HCT116 (cell line): Measurements from ENCODE around the gene CYB5RL. TPM values are rescaled to one million over a fixed set of nuclear protein-coding genes. Genes with fewer than 3 reads are reported as not detected.

Source experiments
- ATAC-seq: fragments of 200-7000 bp; cut with Tn5 transposase; 2 replicates; pipeline ENCODE4 v1.9.1; 2020; ENCODE audit warnings: mild to moderate bottlenecking, moderate library complexity
- BruUV-seq: library from RNA; stranded (reverse); fragments of 400-500 nt; replicated peaks from 2 replicates; lab custom pipeline; 2021; lab: Mats Ljungman, UMichigan
- CTCF ChIA-PET: fragments of 300-600 bp; sonication (Branson Sonifier 250); formaldehyde crosslinking; loops from one replicate; lab custom pipeline; 2021; ENCODE audit warnings: antibody characterized with exemption; lab: Charles Lee
- POLR2A ChIA-PET: fragments of 300-600, 350-600 bp; sonication (Branson Sonifier 250); formaldehyde crosslinking; loops from one replicate; lab custom pipeline; 2021; ENCODE audit warnings: antibody characterized with exemption; lab: Charles Lee
- RAD21 ChIA-PET, 2 experiments: fragments of 300-600 bp; sonication (Branson Sonifier 250); formaldehyde crosslinking; loops; one replicate each; lab custom pipeline; 2023; ENCODE audit warnings: low total read pairs in 2 of 2; ENCODE audit not compliant: uncharacterized antibody in 2 of 2, unreplicated experiment in 2 of 2, low non-redundant PET in 1 of 2; lab: Charles Lee
- DNase-seq: peaks from one replicate; pipeline ENCODE4 v3.0.0-alpha.2; 2010; ENCODE audit warnings: low read depth, low spot score
- H2AFZ ChIP-seq: fragments of 200-600 bp; shearing (Covaris generic), sonication (generic); 2 replicates; pipeline ENCODE4 v1.6.1; 2017; ENCODE audit warnings: low read depth, mixed run types, mixed read lengths, antibody characterized with exemption, low read length; ENCODE audit not compliant: poor library complexity, severe bottlenecking
- H3K27ac ChIP-seq: 2 replicates; pipeline ENCODE4 v1.5.1; 2012; ENCODE audit warnings: low read depth, low read length
- H3K27me3 ChIP-seq: fragments of 200-600 bp; sonication (generic); 2 replicates; pipeline ENCODE4 v1.6.1; 2016; ENCODE audit warnings: mixed run types, low read length, mixed read lengths; ENCODE audit not compliant: insufficient read depth
- H3K36me3 ChIP-seq, 2 experiments: fragments of 200-500 bp in 1 of 2; fragments of 200-600 bp in 1 of 2; sonication (Bioruptor generic) in 1 of 2; sonication (generic) in 1 of 2; 2 replicates each; pipeline versions ENCODE4 v1.5.1 to v1.6.1; 2014 to 2016; ENCODE audit warnings: low read length in 2 of 2, inconsistent platforms in 1 of 2, mixed read lengths in 1 of 2, mixed run types in 1 of 2; ENCODE audit not compliant: insufficient read depth in 2 of 2, control insufficient read depth in 1 of 2
- H3K4me1 ChIP-seq, 2 experiments: fragments of 200-600 bp in 1 of 2; sonication (generic) in 1 of 2; 2 replicates each; pipeline versions ENCODE4 v1.5.1 to v1.6.1; 2012 to 2017; ENCODE audit warnings: low read length in 2 of 2, inconsistent platforms in 1 of 2, mild to moderate bottlenecking in 1 of 2, mixed read lengths in 1 of 2, mixed run types in 1 of 2, moderate library complexity in 1 of 2; ENCODE audit not compliant: insufficient read depth in 2 of 2, control insufficient read depth in 1 of 2
- H3K4me2 ChIP-seq: fragments of 200-600 bp; sonication (generic); 2 replicates; pipeline ENCODE4 v1.6.1; 2017; ENCODE audit warnings: mixed run types, low read length, mixed read lengths
- H3K4me3 ChIP-seq, 2 experiments: fragments of 200-600 bp in 1 of 2; sonication (generic) in 1 of 2; replicated peaks in 1 of 2; 2 replicates each; pipeline ENCODE4 v1.5.1; 2011 to 2016; ENCODE audit warnings: low read length in 2 of 2, control low read depth in 1 of 2, low read depth in 1 of 2, mild to moderate bottlenecking in 1 of 2, mixed read lengths in 1 of 2, mixed run types in 1 of 2
- H3K79me2 ChIP-seq: fragments of 200-600 bp; sonication (generic); 2 replicates; pipeline ENCODE4 v1.6.1; 2017; ENCODE audit warnings: mild to moderate bottlenecking, mixed run types, low read length, moderate library complexity, mixed read lengths; ENCODE audit not compliant: insufficient read depth
- H3K9ac ChIP-seq: fragments of 200-600 bp; sonication (generic); 2 replicates; pipeline ENCODE4 v1.6.1; 2016; ENCODE audit warnings: low read length, mixed read lengths
- H3K9me2 ChIP-seq: fragments of 200-600 bp; sonication (generic), shearing (Covaris generic); 2 replicates; pipeline ENCODE4 v1.6.1; 2017; ENCODE audit warnings: mixed run types, mild to moderate bottlenecking, moderate library complexity; ENCODE audit not compliant: insufficient read depth
- H3K9me3 ChIP-seq, 2 experiments: fragments of 200-500 bp in 1 of 2; fragments of 200-600 bp in 1 of 2; sonication (Bioruptor generic) in 1 of 2; sonication (generic) in 1 of 2; 2 replicates each; pipeline ENCODE4 v1.6.1; 2014 to 2017; ENCODE audit warnings: low read length in 2 of 2, mixed read lengths in 2 of 2, inconsistent platforms in 1 of 2, low read depth in 1 of 2, mild to moderate bottlenecking in 1 of 2, mixed run types in 1 of 2, moderate library complexity in 1 of 2; ENCODE audit not compliant: control insufficient read depth in 1 of 2, insufficient read depth in 1 of 2
- H4K20me1 ChIP-seq: fragments of 200-600 bp; sonication (generic), shearing (Covaris generic); 2 replicates; pipeline ENCODE4 v1.6.1; 2017; ENCODE audit warnings: mixed run types, mild to moderate bottlenecking, moderate library complexity; ENCODE audit not compliant: insufficient read depth
- ATF3 ChIP-seq: IDR thresholded peaks from 2 replicates; pipeline ENCODE4 v1.6.1; 2012
- CBX3 ChIP-seq: IDR thresholded peaks from 2 replicates; pipeline ENCODE4 v1.6.1; 2012; ENCODE audit warnings: low read depth
- CEBPB ChIP-seq: IDR thresholded peaks from 2 replicates; pipeline ENCODE4 v1.6.1; 2012; ENCODE audit warnings: low read depth
- CTCF ChIP-seq, 3 experiments: fragments of 200-600 bp in 1 of 3; sonication (generic) in 1 of 3; IDR thresholded peaks in 2 of 3; conservative IDR thresholded peaks in 1 of 3; 2 replicates each; pipeline ENCODE4 v1.5.1; 2012 to 2017; ENCODE audit warnings: low read depth in 2 of 3, low read length in 2 of 3, antibody characterized with exemption in 1 of 3, borderline replicate concordance in 1 of 3, control low read depth in 1 of 3, mild to moderate bottlenecking in 1 of 3, mixed read lengths in 1 of 3, mixed run types in 1 of 3, moderate library complexity in 1 of 3; ENCODE audit not compliant: insufficient read depth in 1 of 3
- EGR1 ChIP-seq: IDR thresholded peaks from 2 replicates; pipeline ENCODE4 v1.6.1; 2012; ENCODE audit warnings: low read depth
- EZH2phosphoT487 ChIP-seq: fragments of 200-600 bp; IDR thresholded peaks from 2 replicates; pipeline ENCODE4 v1.6.1; 2018; ENCODE audit warnings: antibody characterized with exemption, borderline replicate concordance
- JUND ChIP-seq: IDR thresholded peaks from 2 replicates; pipeline ENCODE4 v1.6.1; 2012
- MAX ChIP-seq: IDR thresholded peaks from 2 replicates; pipeline ENCODE4 v1.6.1; 2012
- POLR2A ChIP-seq: IDR thresholded peaks from 2 replicates; pipeline ENCODE4 v1.7.0; 2011; ENCODE audit warnings: borderline replicate concordance; ENCODE audit not compliant: insufficient read depth, insufficient read length; ENCODE audit errors: extremely low read depth
- POLR2AphosphoS5 ChIP-seq: IDR thresholded peaks from 2 replicates; pipeline ENCODE4 v1.6.1; 2011; ENCODE audit warnings: mild to moderate bottlenecking, low read depth, low read length, moderate library complexity
- RAD21 ChIP-seq: IDR thresholded peaks from 2 replicates; pipeline ENCODE4 v1.6.1; 2012; ENCODE audit warnings: low read depth, mild to moderate bottlenecking
- REST ChIP-seq: IDR thresholded peaks from 2 replicates; pipeline ENCODE4 v1.6.1; 2012; ENCODE audit warnings: low read depth
- SIN3A ChIP-seq: IDR thresholded peaks from 2 replicates; pipeline ENCODE4 v1.6.1; 2012; ENCODE audit warnings: low read depth
- SP1 ChIP-seq: IDR thresholded peaks from 2 replicates; pipeline ENCODE4 v1.6.1; 2012; ENCODE audit warnings: low read depth
- TCF7L2 ChIP-seq: IDR thresholded peaks from 2 replicates; pipeline ENCODE4 v1.7.0; 2011; ENCODE audit warnings: borderline replicate concordance, inconsistent platforms; ENCODE audit not compliant: insufficient read depth, insufficient read length; ENCODE audit errors: extremely low read depth
- YY1 ChIP-seq: IDR thresholded peaks from 2 replicates; pipeline ENCODE4 v1.6.1; 2011; ENCODE audit warnings: low read length, low read depth, moderate library complexity, mild to moderate bottlenecking; ENCODE audit not compliant: insufficient replicate concordance; ENCODE audit errors: extremely low read depth
- ZFX ChIP-seq: fragments of 450-650 bp; IDR thresholded peaks from 2 replicates; pipeline ENCODE4 v1.6.1; 2017
- intact Hi-C: fragments of 100-400 bp; cut with micrococcal nuclease; formaldehyde crosslinking; loops from 2 replicates; pipeline ENCODE4 v1.10.0; 2022
- total RNA-seq: library from RNA; stranded (reverse); gene quantifications from one replicate; pipeline ENCODE4 v1.2.1, GENCODE V29; 2021; ENCODE audit not compliant: unreplicated experiment

Gene CYB5RL
- total RNA-seq, 1 experiment from 2014 or later, result 11.7 TPM

- TF ChIP-seq TCF7L2, result no peak
- TF ChIP-seq, all 23 proteins: peak for 0
Measured at GRCh38 chr1:54215523-54215922, 15.7 kb upstream of the CYB5RL start (continued).

- POLR2A ChIA-PET, result no interaction called here
- TF ChIP-seq ATF3, result no peak
- no peak for TF ChIP-seq YY1
- no peak for TF ChIP-seq CEBPB
- TF ChIP-seq EZH2phosphoT487, result no peak
- no peak for TF ChIP-seq JUND
- TF ChIP-seq SP1, result no peak
- TF ChIP-seq SIN3A, result no peak
- TF ChIP-seq ZFX, result no peak
- TF ChIP-seq POLR2AphosphoS5, result no peak
- no peak for TF ChIP-seq REST
- TF ChIP-seq CTCF (IDR thresholded peaks at IDR 0.05 in 2 of 3, conservative IDR thresholded peaks at IDR 0.05 in 1 of 3; ENCODE audit: borderline replicate concordance in 1 of 3, insufficient read depth in 1 of 3, low read depth in 2 of 3, low read length in 2 of 3), result no peak
- TF ChIP-seq CBX3, result no peak
- no peak for TF ChIP-seq EGR1
- TF ChIP-seq MAX, result no peak
- no peak for TF ChIP-seq POLR2A
- no peak for TF ChIP-seq RAD21
- CTCF ChIA-PET, result no interaction called here
- RAD21 ChIA-PET, result no interaction called here
- ATAC-seq (no peak), DNase-seq (no peak)
- no peak overlapping the region for H3K4me2 ChIP-seq
- H3K36me3 ChIP-seq, result peaks cover 69 to 88% of the 10 kb centered on the region in 2 experiments
- BruUV-seq, result no TSS peak
- peaks cover 7% of the 10 kb centered on the region; the same call in 1 of the 2 replicates for H3K79me2 ChIP-seq
- no peaks in the 10 kb centered on the region for H3K9me3 ChIP-seq
- no peak overlapping the region for H3K9ac ChIP-seq
- H3K4me1 ChIP-seq, result no peaks in the 10 kb centered on the region
- H3K9me2 ChIP-seq, result no peaks in the 10 kb centered on the region
- H3K4me3 ChIP-seq, result no peak overlapping the region
- no peak overlapping the region for H2AFZ ChIP-seq
- no peaks in the 10 kb centered on the region for H4K20me1 ChIP-seq
- intact Hi-C loops, result no loop called here
- H3K27me3 ChIP-seq, result no peaks in the 10 kb centered on the region
- H3K27ac ChIP-seq, result no peak overlapping the region
Measured at GRCh38 chr1:54212872-54213271, 13.0 kb upstream of the CYB5RL start.
